GM18868 (cell line): ENCODE data around the gene ENTREP1.
"Not testable (repeated sequence)": the region's sequence is repeated elsewhere in the genome, so short reads cannot be mapped to it uniquely, and the experiment has no call there.

Source experiments
- ATAC-seq: cut with Tn5 transposase; IDR thresholded peaks from one replicate; pipeline ENCODE4 v1.9.1; 2021; ENCODE audit warnings: mild to moderate bottlenecking, moderate library complexity; ENCODE audit not compliant: unreplicated experiment

Gene ENTREP1

DNA sequence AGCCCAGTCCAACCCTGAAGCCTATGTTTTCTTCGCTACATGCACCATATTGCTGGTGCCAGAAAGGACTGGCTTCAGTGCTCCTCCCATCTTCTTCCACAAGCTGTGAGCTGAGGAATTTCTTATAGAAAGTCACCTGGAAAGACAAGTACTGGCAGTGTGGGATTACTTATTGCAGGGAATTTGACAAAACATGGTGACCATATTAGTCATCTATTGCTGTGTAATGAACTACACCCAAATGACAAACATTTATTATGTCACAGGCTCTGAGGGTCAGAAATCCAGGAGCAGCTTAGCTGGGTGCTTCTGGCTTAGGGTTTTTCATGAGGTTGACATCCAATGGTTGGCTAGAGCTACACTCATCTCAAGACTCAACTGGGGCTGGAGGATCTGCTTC lies 75.5 kb downstream of the ENTREP1 start:
- ATAC-seq = no peak

DNA sequence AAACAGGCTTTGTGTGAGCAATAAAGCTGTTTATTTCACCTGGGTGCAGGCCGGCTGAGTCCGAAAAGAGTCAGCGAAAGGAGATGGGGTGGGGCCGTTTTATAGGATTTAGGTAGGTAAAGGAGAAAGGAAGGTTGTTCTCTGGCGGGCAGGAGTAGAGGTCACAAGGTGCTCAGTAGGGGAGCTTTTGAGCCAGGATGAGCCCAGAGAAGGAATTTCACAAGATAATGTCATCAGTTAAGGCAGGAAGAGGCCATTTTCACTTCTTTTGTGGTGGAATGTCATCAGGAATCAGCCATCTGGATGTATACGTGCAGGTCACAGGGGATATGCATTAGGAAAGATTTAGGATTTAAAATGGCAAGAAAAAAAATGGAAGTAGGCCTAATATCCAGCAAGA lies 84.9 kb downstream of the ENTREP1 start:
- ATAC-seq = not testable (repeated sequence)

DNA sequence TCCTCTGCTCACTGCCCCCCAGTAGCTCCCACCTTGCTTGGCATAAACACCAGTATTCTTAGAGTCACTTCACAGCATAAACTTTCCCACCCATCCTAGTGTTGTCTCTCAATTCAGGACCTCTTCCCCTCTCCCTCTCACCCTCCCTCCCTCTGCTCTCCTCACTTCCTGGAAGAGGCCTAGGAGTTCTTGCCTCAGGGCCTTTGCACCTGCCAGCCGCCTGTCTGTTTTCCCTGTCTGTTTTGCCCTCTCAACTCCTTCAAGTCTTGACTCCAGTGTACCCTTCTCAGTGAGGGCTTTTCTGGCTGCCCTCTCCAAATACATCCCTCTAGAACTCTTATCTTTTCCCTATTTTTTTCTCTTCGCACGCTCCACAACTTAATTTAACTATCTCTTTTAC lies 86.2 kb downstream of the ENTREP1 start:
- ATAC-seq = no peak

DNA sequence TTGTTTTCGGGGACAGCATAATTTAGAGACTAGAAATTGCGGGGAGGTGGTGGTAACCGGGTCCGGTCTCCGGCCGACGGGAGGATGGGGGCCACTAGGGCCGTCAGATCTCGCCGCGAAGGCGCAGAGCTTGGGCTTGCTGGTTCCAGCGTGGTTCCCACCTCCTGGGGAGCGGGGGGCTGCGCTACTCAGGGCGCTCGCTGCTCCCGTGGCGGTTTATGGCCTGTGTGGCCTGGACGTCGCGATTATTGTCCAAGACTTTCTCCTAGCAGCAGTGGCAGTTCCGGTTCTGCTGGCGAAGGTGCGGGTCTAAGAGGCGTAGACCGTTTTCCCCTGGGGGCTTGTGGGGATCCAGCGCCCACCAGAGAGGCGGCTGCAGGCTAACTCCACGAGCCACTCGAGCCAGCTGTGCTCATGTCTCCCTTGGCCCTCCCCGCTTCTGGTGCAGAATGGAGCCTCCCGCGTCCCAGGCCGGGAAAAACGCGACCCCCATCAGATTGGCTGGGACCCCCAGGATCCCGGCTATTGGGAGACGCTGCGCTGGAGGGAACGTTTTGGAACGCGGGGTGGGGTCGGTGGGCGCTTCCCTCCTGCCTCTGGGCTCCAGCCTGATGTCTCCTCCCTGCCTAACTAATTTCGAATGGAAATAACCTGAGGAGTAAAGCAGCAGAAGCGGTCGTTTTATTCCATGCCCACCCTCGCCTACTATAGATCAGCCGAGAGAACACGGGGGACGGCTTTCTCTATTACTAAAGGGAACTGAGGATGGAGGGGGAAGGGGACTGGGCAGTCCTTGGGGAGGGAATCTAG lies 87.1 kb downstream of the ENTREP1 start:
- no peak for ATAC-seq

- no peak for ATAC-seq
These were observed 87.7 kb downstream of the ENTREP1 start for GRCh38 chr9:69412741-69413150.

DNA sequence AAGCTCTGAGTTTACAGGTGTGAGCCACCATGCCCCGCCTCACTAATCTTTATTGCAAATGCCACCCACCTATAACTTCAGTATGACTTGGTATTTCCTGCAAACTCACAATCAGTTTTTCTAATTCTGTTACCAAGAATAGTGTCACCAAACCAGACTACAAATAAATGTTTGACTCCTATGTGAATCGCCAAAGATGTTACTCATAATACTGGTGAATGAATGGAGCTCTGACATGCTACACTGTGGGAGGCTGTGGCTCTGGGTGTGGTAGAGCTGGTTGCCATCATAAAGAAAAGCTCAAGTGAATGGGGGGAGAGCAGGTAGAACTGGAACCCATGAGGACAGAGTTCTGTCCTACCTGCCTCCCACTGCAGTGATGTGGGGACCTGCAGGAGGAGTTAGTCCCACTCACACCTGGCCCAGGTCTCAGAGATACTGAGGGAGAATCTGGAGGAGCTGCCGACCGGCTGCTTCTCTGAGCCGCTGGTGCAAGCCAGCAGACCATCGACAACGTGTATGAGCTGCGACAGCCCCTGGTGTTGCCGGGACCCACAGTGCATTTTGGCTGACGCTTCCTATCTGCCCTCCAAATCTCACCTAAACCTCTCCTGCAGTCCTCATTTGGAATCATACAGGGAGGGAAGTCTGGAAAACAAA lies 95.7 kb downstream of the ENTREP1 start:
- no peak for ATAC-seq

- peak; percentile 61 for ATAC-seq
These were observed 97.1 kb downstream of the ENTREP1 start for GRCh38 chr9:69421908-69422801.

DNA sequence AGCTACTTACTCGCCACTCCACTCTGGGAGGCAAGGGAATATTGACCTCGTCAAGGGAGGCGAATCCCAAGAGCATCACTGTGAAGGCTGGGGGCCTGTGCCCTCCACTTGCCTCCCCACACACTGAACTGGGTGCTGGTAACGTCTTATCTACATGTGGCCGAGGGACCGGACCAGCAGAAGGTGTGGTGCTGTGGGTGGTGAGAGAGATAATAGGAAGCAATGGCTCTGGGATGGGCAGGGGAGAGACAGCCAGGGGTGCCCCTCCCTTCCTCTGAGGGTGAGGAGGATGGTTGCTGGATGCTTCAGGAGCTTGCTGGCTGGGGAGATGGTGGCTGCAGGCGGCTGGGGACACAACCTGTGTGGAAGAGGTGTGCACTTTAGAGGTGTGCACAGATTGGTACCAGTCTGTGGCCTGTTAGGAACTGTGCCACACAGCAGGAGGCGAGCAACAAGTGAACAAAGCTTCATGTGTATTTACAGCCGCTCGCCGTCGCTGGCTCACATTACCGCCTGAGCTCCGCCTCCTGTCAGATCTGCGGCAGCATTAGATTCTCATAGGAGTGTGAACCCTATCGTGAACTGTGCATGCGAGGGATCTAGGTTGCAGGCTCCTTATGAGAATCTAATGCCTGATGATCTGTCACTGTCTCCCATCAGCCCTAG lies 100.3 kb downstream of the ENTREP1 start:
- no peak for ATAC-seq

DNA sequence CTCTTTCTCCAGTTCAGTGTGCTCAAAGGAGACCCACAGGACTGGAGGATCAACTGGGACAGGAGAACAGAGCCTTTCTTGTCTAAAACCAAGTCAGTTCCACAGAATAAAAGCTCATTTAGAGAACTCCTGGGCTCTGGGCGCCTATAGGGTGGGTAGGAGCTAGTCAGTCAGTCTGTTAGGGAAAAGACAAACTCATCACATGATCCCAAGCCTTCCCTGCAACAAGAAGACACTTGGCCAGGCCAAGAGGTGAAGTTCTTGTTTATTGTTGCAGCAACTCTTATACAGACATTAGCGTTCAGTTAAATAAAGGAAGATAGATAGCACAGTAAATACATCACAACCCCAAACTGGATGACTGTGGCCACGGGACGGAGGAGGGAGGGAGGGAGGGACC lies 102.3 kb downstream of the ENTREP1 start:
- ATAC-seq = no peak

- no peak for ATAC-seq
These were observed 103.2 kb downstream of the ENTREP1 start for GRCh38 chr9:69428017-69428785.

- no peak for ATAC-seq
These were observed 104.3 kb downstream of the ENTREP1 start for GRCh38 chr9:69429281-69429680.

- no peak for ATAC-seq
These were observed 105.2 kb downstream of the ENTREP1 start for GRCh38 chr9:69430206-69430605.

- ATAC-seq = no peak
These were observed 106.2 kb downstream of the ENTREP1 start for GRCh38 chr9:69431203-69431602.

DNA sequence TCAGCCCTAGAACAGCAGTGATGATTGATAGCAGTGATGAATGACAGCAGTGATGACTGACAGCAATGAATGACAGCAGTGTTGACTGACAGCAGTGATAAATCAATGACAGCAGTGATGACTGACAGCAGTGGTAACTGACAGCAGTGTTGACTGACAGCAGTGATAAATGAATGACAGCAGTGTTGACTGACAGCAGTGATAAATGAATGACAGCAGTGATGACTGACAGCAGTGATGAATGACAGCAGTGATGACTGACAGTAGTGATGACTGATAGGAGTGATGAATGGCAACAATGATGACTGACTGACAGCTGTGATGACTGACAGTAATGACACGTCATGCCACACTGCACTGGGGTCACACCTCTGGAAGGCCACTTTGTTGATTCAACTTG lies 106.8 kb downstream of the ENTREP1 start:
- ATAC-seq = no peak

GRCh38 chr9:69432623-69433022 lies 107.6 kb downstream of the ENTREP1 start:
- ATAC-seq = no peak

DNA sequence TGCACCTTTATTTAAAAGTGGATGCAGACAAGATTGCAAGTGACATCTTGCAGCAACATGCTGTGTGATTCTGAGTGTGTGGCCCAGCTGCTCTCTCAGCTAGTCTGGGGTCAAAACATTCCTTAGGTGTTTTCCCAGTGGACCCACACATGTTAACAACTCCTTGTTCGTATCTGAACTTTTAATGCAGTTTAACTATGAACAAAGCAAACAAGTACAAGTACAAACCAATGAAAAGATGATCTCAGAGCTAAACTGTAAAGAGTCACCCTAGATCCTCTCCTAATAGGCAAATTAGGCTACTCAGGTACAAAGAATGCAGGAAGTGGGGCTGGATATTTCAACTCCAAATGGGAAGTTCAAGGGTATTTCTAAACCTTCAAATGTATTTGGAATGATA lies 108.4 kb downstream of the ENTREP1 start:
- ATAC-seq = no peak

GRCh38 chr9:69433968-69434367 lies 109.0 kb downstream of the ENTREP1 start:
- ATAC-seq = no peak

DNA sequence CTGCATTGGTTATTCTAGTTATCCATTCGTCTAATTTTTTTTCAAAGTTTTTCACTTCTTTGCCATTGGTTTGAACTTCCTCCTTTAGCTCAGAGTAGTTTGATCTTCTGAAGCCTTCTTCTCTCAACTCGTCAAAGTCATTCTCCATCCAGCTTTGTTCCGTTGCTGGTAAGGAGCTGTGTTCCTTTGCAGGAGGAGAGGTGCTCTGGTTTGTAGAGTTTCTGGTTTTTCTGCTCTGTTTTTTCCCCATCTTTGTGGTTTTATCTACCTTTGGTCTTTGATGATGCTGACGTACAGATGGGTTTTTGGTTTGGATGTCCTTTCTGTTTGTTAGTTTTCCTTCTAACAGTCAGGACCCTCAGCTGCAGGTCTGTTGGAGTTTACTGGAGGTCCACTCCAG lies 114.6 kb downstream of the ENTREP1 start:
- ATAC-seq = not testable (repeated sequence)

- ATAC-seq = not testable (repeated sequence)
These were observed 115.4 kb downstream of the ENTREP1 start for GRCh38 chr9:69440254-69440955.
